GF-D8 (cell line): ENCODE results near the gene VWC2L.

Experiments used
- DNase-seq: peaks from one replicate; lab custom pipeline; 2025; lab: John Stamatoyannopoulos, UW

The VWC2L gene

DNA sequence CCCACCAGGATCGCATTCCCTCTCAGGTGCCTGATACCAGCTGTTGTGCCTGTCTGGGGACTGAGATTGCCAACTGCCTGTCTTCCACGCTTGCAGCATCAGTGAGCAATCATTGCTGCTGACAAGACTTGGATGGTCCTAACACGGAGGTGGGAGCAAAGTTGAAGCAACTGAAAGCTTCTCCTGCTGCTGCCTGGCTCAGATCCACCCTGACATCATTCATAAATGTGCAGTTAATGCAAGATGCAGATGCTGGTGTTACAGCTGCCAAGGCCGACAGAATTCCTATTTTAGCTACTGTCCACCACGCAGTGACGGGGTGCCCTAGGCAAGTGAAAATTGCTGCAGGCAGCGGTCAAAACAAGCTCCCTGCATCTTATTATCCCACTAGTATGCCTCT lies 131.4 kb downstream of the VWC2L start:
- no peak for DNase-seq

DNA sequence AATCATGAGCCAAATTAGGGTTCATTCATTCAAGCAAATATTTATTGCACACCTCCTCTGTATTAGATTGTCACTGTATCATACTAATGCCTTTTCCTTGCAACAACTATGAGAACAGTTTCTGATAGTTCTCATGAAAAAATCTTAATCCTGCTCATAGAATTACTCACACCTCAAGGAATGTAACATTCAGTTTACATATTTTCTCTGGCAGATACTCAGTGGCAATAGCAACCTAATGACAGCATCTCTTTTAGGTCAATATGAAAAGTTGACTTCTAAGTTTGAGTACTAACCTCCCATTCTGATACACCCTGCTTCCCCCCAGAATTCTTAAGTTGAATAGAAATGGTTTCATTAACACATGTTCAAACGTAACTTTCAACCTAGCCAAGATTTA lies 132.0 kb downstream of the VWC2L start:
- no peak for DNase-seq

DNA sequence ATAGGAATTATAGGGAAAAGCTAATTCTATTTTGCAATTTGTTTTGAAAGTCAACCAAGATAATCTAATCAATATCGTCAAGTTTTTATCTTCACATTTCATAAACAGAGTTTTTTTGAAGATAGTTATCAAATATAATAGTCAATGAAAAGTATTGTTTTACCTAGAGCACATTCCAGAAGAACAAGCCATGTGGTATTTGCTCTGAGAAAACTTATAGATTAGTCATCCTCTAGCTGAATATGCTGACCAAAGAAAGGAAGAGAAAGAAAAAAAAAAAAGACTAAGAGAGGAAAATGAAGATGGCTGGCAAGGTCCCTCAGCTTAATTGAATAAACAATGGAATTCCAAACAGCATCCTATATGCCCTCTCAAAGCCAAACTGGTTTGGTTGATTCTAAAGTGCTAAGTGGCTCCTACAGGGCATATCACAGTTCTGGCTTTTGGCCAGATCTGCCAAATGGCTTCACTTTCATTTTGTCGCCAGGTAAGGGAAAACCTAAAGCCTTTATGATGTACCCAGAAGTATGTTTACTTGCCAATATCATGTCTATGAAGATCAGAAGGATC lies 132.6 kb downstream of the VWC2L start:
- no peak for DNase-seq

DNA sequence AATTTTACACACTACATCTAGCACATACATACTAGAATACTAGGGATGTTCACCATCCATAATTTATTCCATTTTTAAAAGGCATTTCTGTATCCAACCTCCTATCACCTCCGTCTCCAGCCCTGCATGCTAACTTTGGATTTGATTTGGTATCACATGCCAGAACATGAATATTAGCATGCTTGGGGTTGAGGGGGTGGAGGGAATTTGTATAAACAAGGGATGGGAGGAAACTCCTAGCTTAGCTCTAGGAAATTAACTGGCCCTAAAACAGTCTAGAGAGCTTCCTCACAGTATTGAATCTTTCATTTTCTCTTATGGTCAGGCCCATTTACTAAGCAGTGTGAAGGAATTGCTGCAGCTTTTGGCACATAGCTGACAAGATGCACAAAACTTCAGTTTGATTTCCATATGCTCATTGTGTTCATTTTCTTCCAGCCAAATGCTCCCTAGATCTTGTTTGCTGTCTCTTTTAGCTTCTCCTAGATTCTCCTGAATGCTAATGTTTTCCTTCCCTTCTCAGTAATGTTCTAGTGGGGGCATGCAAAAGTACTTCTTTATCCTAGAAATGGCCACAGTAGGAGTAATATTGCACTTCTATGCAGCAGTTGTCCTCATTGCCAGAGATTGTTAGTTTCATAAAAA lies 135.2 kb downstream of the VWC2L start:
- DNase-seq: no peak

DNA sequence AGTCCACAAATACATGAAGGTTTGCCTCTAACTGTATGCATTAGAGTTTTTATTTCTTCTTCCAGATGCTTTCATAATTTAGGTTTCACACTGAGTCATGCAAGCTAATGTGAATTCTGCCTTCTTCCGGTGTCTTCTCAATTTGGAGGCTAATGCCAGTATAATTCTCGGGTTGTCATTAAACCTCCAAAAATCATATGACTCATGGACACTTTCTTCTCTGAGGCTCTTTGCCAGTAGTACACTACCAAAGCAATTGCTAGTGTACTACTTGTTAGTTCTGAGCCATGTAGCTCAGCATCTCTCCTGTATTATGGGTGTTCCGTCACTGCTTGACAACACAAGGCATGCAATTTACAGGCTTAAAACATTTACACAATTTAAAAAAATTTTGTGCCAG lies 137.1 kb downstream of the VWC2L start:
- DNase-seq: no peak

DNA sequence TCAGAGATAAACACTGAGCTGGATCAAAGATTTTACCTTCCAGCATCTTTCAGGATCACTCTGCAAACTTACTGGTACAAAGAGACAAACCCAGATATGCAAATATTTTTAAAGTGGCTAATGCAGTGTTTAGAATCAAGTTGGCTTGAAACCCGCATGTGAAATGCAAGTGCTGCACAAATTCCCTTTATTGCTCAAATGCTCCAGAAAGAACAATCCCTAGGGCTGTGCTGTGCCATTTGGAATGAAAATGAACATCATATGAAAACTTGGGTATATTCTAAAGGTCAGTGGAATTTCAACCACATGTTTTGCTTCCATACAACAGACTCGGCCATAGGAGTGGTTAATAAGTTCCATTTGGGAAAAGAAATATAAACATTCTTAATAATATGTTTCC lies 139.1 kb downstream of the VWC2L start:
- DNase-seq: no peak

DNA sequence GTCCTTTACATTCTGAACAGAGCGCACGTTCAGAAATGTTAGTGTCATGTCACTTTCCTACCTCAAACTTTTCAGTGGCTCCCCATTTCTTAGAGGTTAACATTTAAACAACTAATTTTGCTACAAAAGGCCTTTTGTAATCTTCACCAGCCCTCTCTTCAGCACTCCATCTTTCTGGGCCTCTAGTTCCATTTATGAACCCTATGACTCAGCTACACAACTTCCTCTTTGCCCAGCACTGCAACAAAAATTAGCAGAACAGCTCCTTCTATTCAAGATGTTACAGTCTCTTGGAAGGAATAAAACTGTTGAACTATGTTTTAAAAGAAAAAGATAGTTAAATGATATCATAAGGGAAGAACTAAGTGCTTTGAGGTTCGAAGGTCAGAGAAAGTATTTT lies 139.9 kb downstream of the VWC2L start:
- no peak for DNase-seq

DNA sequence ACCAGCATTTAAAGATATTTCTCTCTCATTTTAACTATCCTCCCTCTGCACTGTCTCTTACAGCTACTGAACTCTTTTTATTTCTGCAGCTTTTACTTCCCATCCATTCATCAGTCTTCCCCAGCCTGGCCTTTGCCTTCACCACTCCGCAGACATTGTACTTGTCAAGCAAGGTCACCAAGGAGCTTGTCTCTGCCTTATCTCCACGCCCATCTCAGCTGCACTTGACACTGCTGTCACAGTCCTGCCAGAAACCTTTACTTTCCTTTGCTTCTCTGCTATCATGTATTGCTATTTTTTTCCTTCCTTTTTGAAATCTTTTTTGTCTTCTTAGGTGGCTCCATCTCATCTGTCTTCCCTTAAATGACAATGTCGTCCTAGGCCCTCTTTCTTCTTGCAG lies 147.0 kb downstream of the VWC2L start:
- no peak for DNase-seq

DNA sequence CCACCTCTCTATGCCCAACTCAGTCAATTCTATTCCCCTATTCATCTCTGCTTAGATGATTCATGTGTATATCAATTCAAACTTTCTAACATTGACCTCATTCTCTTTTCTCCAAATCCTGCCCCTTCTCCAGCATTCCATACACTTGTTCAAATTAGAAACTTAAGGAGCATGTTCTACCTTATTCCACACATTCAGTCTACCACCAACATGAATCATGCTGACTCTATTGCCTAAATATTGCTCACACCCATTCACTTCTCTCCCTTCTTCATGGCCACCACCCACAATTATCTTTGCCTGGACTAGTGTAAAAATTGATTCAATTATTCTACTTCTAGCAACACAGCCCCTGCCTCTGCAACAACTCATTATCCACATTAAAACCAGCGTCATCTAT lies 147.5 kb downstream of the VWC2L start:
- DNase-seq: no peak

DNA sequence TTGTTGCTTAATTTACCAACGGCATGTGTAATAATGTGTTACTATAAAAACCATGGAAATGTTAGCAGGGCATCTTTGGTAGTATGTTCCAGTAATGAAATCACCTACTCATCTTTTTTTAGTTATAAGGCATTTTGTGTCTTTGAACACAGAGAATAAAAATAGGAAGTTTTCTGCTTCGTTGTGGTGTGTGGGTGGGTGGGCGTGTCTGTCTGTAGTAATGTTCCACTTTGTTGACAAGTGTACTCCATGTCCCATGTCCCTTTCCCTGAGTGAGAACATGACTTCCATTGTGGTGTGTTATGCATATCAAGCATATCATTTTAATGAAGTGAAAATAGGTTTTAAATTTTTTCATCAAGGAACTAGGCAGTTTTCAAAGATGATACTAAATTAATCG lies 149.3 kb downstream of the VWC2L start:
- DNase-seq: no peak

DNA sequence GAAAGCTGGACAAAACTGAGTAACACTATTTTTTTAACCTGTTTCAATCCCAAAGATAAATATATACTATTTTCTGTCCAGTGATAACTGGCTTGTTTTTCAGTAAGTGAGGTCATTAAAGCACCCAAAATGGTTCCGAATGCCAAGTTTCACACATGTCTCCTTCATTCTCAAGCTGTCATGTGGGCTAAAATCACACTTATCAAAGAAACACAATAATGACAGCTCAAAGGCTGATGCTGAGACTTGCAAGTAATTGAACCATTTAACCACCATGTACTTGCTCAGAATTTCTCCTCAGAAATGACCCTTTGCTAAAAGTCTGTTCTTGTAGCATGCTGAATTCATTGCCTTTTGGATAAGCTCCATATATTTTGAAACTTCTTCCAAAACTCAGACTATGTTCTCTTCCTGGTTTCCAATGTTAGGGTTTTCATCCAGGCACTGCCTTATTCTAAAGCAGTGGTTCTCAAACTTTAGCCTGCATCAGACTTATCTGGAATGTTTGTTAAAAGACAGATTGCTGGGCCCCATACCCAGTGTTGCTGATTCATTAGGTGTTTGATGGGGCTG lies 149.8 kb downstream of the VWC2L start:
- no peak for DNase-seq

DNA sequence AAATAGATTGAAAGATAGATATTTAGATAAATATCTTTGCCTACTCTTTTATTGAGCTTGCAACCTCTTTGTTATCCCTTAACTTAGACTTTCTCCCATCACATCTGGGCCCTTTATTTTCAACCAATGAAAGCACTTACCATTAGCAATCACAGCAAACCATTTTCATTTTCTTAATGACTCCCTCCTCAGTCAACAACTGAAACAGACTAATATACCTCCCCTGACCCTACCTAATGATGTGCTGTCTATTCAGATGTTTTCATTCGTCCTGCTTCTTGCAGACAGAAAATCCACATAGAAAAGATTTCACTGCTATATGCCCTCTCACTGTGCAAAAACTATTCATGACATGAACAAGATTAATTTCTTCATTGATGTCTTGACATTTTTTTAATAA lies 154.4 kb downstream of the VWC2L start:
- DNase-seq: no peak

DNA sequence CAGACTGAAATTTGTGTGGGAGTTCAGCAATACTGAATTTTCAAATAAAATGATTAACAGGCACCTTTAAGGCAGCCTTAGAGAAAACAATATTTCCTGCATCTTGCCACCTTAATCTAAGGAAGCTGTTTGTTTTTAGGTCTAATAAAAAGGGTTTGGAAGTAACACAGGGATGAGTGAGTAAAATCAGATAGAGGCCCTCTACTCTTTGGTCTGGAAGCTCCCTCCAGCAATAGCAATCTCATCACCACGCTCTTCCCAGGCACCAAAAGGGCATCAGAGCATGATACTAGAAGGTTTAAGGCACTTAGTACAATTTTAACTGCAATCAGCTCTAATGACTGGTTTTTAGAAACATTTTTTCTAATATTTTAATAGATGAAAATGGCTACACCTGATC lies 155.6 kb downstream of the VWC2L start:
- DNase-seq: no peak

DNA sequence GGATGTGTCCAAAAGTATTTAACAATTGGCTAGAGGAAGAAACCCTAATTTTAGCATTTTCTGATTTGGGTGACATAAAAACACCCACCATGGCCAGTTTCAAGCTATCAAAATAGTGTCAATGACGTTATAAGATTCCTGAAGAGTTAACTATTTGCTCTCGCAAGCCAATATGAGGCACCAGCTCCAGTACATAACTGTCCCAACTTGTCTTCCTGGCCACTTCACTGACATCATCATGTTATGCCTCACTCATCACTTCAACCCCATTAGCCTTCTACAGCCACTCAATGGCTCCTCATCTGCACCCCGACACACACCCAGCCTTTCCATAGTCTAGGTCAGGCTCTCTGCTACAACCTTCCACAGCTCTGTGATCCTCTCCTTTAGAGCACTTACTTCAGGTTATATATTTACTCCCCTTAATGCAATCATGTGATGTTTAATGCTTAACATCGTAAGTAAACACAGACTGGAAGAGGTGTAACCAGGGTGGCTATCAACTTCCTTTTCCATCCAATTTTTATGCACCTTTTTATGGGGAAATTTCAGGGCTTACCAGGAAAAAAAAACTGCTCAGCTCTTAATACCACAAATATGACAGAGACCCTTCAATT lies 158.7 kb downstream of the VWC2L start:
- DNase-seq: no peak

DNA sequence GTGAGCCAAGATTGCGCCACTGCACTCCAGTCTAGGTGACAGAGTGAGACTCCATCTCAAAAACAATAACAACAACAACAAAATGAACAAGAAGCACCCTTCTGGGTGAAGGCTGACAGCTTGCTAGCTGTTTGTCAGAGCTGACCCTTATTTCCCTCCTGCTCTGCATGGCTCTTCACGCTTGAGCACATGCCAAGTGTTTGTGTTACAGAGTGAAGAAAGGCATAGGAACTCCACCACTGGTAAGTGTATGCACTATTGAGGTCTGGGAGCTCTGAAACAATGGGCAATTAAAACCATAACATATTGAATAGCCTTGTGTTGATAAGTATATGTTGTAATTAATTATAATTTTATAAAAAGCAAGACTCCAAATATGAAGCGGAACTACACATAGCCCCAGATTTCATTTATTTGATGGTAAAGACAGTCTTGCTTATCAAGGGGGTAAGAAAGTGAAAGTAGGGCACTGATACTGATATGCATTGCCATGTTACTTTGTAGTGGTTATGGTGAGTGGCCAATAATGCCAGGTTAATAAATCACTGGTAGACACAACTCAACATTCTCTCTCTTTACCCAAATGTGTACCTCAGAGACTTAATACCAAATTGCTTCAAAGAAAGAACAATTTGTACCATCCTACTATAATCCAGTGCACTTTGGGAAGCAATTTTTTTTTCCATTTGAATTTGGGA lies 163.4 kb downstream of the VWC2L start:
- no peak for DNase-seq

DNA sequence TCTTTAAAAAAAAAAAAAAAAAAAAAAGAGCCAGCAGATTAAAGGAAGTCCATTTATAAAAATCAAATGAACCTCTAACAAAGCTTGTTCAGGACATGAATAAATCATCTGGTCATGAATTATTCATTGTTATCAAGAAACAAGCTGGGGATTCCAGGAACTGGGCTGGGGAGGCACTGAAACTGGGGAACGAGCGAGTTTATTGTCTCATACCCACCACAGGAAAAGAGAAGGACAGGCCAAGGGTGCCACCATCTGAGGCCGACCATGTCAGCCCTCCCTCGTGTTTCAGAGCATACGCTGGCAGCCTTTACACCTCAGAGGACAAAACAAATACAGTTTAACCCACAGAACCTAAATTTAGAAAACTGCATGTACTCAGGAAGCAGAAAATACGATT lies 164.2 kb downstream of the VWC2L start:
- DNase-seq: no peak

DNA sequence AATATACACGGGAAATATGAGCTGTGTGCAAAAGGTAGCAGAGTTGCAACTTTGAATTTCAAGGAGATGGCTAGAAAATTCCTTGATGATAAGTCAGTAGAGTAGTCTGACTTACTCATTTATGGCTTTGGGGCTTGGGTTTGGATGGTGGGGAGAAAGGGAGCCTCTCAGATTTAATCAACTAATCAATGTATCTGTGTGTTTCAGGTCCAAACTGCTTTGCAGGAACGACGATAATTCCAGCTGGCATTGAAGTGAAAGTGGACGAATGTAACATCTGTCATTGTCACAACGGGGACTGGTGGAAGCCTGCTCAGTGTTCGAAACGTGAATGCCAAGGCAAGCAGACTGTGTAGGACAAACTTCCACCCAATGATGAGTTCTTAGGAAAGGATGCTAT lies 164.6 kb downstream of the VWC2L start:
- no peak for DNase-seq

DNA sequence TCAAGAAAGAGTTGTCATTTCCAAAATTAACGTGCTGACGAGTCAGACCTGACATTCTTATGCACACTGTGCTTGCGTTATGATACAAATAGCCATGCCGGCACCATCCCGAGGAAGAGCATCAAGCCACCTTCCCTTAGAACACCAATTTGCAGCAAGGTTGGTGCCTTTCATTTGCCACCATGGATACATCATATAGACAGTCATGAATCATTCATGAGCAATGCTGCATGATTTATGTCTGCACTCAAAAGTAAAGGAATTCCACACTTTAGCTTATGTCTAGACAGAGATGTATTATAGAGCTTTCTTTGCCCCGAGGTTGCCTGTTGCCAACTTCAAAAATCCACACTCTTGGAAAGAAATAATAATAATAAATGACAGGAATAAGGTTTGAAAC lies 166.9 kb downstream of the VWC2L start:
- DNase-seq: no peak

DNA sequence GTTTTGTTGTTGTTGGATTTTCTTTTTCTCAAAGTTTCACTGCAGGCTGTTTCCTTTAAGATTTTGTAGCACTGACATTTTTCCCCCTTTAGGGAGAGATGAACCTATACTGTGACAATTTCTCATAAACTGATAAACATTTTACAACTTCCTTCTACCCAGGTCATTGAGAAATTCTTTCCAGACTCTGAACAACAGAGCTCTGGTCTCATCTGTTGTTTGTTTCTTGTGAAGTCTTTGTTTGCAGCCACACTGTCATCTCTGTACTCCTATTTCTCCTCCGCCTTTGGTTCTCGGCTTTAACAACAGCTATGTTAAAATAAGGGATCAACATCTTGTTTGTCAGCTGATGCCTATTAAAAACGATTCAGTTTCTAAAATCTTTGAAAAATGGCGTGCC lies 167.6 kb downstream of the VWC2L start:
- DNase-seq: no peak

DNA sequence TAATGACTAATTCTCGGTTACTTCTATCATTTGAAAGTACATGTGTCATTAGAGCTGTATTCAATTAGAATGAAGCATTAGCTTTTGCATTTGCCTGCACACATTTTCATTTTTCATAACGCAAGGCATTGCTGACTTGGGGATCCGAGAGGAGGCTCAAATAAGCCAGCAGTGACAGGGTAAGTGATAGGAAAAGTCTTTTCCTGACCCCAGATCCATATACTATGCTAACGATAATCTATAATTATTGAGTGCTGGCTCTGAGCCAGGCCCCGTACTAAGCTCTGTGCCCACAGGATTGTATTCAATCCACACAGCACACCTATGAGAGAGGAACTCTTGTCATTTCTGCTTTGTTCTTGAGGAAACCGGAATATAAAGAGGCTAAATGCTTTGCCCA lies 168.2 kb downstream of the VWC2L start:
- no peak for DNase-seq

DNA sequence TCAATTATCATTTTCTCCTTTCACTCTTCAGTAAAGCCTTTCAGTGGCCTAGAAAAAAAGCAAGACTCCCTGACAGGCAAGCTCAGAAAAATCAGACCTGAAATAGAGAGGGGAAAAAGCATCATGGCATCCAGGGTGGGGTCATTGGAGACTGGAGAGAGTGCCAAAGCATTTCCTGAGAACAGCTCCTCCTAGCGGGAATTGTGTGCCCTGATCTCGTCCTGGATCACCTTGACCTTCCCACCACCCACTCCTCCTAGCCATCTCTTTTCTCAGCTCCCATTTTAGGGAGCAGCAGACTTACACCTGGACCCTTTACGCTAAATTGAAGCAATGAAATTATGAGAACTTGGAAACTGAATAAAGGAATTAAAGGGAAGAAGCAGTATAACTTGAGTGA lies 176.6 kb downstream of the VWC2L start:
- DNase-seq: no peak

DNA sequence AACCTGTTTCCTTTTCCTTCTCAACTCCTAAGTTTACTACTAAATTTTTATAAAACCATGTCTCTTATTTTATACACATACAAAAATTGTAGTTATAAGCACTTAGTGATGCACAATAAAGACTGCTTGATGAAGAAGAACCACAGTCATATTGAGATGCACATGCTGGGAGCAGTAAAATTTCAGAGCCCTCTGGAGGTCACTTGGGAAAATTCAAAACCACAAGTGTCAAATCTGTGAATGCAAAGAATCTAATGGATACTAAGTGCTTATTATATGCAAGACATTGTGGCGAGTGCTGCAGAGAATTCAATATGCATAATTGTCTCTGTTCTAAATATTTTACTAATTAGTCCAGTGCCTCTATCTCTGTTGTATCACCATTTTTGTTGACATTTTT lies 180.5 kb downstream of the VWC2L start:
- DNase-seq: no peak

DNA sequence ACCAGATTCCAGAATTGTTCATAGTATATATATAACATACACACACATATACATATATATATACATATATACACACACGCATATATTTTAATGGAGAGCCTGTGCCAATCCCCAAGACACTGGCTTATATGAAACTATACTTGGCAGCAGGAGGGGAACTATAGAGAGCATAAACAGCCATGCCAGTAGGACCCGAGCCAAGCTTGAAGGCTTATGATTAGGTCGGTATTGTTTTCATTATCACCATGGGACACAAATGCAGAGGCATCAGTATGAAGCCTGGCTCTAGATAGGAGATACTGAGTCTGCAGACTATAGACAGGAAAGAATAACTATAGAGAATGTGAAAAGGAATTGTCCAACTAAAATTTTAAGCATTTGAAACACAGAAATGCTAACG lies 181.2 kb downstream of the VWC2L start:
- no peak for DNase-seq
